GM21576 (cell line): ENCODE measurements around the gene PTAFR.

Experiments used
- ATAC-seq: cut with Tn5 transposase; IDR thresholded peaks from one replicate; pipeline ENCODE4 v1.9.1; 2021; ENCODE audit warnings: mild to moderate bottlenecking, moderate library complexity; ENCODE audit not compliant: unreplicated experiment

The PTAFR gene, protein sequence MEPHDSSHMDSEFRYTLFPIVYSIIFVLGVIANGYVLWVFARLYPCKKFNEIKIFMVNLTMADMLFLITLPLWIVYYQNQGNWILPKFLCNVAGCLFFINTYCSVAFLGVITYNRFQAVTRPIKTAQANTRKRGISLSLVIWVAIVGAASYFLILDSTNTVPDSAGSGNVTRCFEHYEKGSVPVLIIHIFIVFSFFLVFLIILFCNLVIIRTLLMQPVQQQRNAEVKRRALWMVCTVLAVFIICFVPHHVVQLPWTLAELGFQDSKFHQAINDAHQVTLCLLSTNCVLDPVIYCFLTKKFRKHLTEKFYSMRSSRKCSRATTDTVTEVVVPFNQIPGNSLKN

GRCh38 chr1:28176492-28177470 is at the start of gene PTAFR:
PTAFR (minus strand) TSS chr1:28176690; CDS start chr1:28151021, 25,669 bp downstream.
- ATAC-seq, result no peak

DNA sequence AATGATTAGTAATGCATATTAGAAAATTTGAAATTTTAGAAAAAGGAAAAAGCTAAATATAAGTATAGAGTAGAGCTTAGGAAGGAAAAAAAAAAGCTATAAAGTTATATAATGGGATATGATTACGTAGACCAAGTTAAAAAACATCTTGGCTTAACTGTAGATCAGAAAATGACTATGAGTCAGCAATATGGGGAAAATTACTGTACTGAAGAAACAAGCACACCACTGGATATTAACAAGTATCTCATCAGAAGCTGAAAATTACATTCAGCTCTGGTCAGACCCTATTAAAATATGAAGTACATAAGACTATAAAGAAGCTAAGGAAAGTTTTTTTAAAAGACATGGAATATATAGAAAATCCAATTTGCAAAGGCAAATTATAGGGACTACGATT is 36.8 kb upstream of the PTAFR start:
- no peak for ATAC-seq

- no peak for ATAC-seq
Measured at GRCh38 chr1:28209700-28210099, 33.2 kb upstream of the PTAFR start.

- no peak for ATAC-seq
Measured at GRCh38 chr1:28208818-28209441, 32.4 kb upstream of the PTAFR start.

- ATAC-seq, result no peak
Measured at GRCh38 chr1:28205243-28205642, 28.8 kb upstream of the PTAFR start.

DNA sequence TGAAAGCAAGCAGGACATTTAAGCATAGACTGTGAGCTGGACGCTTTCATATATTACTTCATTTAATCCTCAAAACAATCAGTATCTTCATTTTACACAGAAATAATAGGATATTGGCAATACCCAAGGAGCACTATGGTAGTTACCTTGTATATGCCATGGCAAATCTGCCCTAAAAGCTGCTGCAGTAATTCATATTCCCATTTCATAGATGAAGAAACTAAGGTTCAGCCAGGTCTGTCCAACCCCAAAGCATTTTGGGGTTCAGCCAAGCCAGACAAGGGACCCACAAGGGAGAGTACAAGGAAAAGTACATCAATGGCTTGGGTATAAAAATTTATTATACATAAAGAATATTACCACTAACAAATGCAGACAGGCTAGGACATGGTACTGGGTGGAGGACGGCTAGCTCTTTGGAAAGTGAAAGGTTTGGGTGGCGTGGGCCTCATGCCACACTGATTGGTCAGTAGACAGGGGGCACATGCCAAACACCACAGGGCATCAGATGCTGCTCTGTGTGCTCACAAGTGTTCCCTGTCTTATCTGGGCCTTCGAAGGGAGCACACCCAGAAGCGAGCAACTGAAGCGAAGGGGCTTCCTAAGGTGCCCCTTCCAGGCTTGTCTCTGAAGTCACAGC is 23.9 kb upstream of the PTAFR start:
- no peak for ATAC-seq

DNA sequence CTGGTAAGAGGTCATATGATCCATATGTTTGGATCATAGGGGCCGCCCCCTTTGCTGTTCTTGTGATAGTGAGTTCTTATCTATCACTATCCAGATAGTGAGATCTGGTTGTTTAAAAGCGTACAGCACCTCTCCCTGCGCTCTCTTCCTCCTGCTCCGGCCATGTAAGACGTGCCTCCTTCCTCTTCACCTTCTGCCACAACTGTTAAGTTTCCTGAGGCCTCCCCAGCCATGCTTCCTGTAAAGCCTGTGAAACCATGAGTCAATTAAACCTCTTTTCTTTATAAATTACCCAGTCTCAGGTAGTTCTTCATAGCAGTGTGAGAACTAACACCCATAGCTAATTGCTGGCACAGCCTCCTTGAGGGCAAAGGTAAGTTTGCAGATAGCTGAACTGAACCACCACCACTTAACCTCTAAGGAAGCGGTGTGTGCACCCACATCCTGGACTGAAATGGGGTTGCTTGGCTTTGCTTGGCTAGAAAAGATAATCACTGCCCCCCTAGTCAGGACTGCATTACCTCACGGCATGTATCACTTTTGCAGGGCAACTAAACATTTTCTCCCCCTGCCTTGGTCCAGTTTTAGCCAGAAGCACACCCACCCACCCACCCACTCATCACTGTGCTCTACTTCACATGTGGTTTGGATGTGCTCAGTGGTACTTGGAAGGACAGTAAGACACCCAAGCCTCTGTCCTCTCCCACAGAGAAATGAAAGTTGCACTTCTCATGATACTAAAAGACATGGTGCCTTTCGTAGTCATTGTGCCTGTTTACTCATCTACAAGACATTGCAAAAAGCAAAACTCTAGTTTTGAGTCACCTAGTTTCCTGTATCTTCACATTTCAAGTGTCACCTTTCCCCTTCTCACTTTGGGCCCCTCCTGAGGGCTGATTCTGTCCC is 23.1 kb upstream of the PTAFR start:
- ATAC-seq, result peak; percentile 69

DNA sequence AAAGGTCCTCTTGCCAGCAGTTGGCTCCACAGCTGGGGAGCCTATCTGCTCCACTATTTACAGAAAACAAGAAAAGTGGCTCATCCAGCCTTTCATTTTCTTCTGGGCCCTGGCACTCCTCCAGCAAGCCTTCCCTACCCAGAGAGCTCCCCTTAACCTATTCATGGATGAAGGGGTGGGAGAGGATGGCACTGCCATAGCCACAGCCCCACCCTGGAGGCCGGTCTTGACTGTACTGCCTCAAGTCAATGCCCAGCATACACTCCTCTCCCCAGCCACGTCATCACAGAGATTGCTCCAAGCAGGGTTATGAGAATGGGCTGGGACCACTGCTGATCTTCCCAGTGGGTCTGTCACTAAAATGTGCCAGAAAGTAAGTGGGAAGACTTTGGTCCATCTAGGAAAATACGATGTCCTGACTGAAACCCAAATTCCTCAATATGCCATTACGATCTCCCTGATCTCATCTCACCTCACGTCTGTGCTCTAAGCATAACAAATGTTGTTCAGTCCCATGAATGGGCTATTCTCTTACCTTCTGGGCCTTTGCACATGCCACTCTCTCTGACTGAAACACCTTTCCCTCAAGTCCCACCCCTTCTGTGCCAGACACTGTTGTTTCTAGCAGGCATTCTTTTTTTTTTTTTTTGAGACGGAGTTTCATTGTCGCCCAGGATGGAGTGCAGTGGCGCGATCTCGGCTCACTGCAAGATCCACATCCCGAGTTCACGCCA is 21.4 kb upstream of the PTAFR start:
- no peak for ATAC-seq

DNA sequence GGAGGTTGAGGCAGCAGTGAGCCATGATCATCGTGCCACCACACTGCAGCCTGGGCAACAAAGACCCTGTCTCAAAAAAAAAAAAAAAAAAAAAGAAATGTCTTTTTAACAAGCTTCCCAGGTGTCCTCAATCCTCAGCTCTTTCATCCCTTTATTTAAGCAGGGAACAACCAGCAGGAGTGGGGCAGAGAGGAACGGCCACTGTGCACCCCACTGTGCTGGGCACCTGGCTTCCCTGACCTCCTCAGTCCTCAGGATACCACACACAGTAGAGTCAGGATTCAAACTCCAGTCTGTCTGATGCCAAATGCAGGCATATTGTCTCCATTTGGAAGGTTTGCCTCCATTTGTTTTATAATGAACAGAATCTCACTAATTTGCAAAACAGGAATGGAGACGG is 19.8 kb upstream of the PTAFR start:
- no peak for ATAC-seq

- no peak for ATAC-seq
Measured at GRCh38 chr1:28195780-28196179, 19.3 kb upstream of the PTAFR start.

DNA sequence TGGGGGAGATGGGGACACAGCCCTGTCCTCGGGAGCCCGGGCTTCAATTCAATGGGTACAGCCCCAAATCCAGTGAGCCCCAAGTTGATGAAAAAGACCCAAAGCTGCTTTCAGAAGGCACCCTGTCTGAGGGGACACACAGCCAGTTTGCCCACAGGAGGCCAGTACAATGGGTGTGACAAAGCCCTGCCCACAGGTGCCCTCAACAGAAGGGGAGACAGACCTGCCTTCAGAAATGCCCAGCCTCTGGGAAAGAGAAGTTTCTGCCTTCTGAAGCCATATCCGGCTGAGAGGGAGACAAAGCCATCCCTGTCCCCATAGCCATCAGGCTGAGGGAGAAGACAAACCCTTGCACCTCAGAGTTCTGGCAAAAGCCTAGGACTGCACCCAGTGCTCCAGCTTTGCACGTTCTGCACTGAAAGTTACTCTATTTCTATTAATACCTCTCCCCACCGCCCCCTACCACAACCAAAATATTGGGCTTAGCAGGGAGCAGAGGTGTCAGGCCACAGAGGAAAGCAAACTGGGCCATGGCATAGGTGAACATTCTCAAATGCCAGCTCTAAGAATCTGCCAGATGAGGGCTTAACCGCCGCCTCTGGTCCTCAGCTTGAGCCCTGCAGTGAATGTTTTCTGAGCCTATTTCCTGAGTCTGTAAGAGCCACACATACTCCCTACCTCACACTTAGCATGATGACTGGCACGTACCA is 18.0 kb upstream of the PTAFR start:
- no peak for ATAC-seq

DNA sequence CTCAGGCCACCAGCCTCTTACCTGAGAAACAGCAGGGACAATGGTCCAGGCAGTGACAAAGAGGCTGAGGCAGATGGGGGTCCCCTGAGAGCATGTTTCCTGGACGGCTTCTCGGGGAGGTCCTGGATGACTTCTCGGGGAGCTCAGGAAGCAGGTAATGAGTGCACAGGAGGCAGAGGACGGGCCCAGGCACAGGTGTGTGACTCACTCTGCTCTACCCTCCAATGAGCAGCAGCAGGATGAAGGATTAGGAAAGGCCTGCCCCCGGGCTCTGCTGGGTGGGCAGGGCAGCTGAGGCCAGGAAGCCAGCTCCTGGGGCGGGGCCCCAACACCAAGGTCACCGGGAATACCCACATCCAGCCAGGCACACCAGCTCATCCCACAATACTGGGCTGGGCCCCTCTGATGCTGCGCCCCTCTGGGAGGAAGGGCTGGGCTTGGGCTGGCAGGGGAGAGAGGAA is 17.2 kb upstream of the PTAFR start:
- no peak for ATAC-seq

DNA sequence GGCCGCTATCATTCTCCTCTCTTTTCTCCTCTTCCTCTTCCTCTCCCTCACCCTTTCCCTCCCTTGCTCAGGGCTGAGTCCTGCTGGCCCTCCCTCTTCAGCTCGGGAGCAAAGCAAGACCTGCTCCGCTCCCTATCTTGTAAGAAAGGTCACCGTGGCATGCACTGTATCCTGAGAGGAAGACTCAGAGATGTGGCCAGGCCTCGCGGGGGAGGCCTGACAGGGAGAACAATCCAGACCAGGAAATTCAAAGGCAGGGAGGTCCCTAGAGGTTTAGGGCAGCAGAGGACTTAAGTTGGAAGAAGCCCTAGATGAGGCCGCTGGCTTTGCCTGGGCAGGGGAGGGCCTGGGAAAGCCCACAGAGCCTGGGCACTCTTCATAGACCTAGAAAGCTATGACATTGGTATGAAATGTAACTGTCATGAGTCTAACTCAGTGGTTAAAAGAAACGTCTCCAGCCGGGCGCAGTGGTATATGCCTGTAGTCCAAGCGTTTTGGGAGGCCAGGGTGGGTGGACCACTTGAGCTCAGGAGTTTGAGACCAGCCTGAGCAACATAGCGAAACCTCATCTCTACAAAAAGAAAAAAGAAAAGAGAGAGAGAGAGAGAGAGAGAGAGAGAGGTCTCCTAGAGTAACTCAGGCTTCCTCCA is 14.6 kb upstream of the PTAFR start:
- no peak for ATAC-seq

DNA sequence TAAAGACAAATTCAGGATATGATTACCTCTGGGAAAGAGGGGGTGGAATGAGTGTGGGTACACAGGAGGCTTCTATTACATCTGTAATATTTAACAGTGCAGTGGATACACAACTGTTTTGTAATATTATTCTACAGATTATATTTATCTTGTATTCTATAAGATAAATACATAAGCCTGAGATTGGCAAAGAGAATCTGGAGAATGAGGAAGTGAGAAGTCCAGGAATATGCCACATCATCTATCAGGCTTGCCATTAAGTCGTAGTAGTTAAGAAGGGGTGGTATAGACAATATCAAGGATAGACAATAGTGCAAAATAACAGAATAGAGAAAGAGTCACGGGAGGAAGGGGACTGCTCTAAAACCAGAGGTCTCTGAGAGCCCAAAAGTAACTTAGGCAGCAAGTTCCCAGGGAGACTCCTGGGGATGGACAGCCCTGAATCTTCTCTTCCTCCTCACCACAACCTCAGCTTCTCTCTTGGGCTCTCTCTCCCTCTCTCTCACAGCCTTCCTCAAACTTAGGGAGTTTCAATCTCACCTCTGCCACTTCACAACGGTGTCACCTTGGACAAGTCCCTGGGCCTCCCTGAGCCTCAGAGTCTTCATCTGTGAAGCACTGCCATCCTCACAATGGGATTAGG is 14.0 kb upstream of the PTAFR start:
- ATAC-seq, result no peak

GRCh38 chr1:28185071-28185470 is 8.6 kb upstream of the PTAFR start:
- no peak for ATAC-seq

DNA sequence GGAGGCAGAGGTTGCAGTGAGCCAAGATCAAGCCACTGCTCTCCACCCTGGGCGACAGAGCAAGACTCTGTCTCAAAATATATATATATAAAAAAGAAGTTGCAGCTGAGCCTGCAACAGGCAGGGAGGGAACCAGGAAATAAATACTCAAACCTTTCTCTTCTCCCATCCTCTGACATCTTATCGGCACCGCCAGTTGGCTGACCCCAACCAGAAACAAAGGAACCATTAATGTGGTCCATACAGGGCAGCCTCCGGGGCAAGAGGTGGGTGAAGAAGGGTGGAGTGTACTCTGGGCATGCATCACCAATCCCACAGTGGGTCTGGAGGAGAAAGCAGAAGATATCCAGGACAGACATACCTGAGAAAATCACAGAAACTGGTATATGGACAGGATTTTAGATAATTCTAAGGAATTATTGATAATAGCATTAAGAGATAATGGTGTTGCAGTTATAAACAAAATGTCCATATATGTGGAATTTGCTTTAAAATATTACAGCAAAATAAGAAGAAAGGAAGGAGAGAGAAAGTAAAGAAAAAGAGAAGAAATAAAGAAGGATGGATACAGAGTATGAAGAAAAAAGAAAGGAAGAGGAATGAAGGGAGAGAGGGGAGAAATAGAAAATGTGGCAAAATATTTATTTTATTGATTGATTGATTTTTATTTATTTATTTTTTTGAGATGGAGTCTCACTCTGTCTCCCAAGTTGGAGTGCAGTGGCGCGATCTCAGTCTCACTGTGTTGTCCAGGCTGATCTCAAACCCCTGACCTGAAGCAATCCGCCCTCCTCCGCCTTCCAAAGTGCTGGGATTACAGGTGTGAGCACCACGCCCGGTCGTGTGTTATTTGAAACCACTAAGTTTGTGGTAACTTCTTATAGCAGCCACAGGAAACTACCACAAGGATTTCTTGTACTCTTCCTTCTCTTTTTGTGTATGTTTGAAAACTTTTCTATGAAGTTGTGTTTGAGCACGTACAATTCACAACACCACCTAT is 4.1 kb upstream of the PTAFR start:
- ATAC-seq, result no peak
